WTC11 (cell line): ENCODE results near the gene AJAP1. TPM values are rescaled to one million over a fixed set of nuclear protein-coding genes. Genes with fewer than 3 reads are reported as not detected.

ENCODE experiments used
- ATAC-seq: fragments of 200-7000 bp; cut with Tn5 transposase; 2 replicates; pipeline ENCODE4 v1.10.0; 2021; ENCODE audit warnings: mild to moderate bottlenecking, moderate library complexity
- CTCF ChIA-PET: fragments of 300-600 bp; sonication (Branson Sonifier 250); formaldehyde crosslinking; loops from one replicate; lab custom pipeline; 2021; ENCODE audit warnings: antibody characterized with exemption; lab: Charles Lee
- POLR2A ChIA-PET: fragments of 350-600 bp; sonication (Branson Sonifier 250); formaldehyde crosslinking; loops from one replicate; lab custom pipeline; 2021; ENCODE audit warnings: antibody characterized with exemption; lab: Charles Lee
- DNase-seq: peaks from one replicate; pipeline ENCODE4 v3.0.0; 2021; ENCODE audit warnings: low spot score
- H3K27ac Mint-ChIP-seq: 2 replicates; pipeline ENCODE4 v1.8.0; 2021; ENCODE audit warnings: mixed read lengths
- H3K27me3 Mint-ChIP-seq: 2 replicates; pipeline ENCODE4 v1.8.0; 2021; ENCODE audit warnings: low read depth, mild to moderate bottlenecking, moderate library complexity, mixed read lengths
- H3K36me3 Mint-ChIP-seq: 2 replicates; pipeline ENCODE4 v1.8.0; 2021; ENCODE audit warnings: mixed read lengths
- H3K4me1 Mint-ChIP-seq: 2 replicates; pipeline ENCODE4 v1.8.0; 2022; ENCODE audit warnings: mixed read lengths
- H3K4me3 Mint-ChIP-seq: 2 replicates; pipeline ENCODE4 v1.8.0; 2021; ENCODE audit warnings: mild to moderate bottlenecking, moderate library complexity, mixed read lengths
- H3K9me3 Mint-ChIP-seq: 2 replicates; pipeline ENCODE4 v1.8.0; 2021; ENCODE audit warnings: mixed read lengths
- EMX1 ChIP-seq: fragments of 250-450 bp; sonication (Bioruptor Pico); IDR thresholded peaks from 2 replicates; pipeline ENCODE4 v1.8.0; 2021; ENCODE audit warnings: mild to moderate bottlenecking
- ETV6 ChIP-seq: sonication (generic); formaldehyde crosslinking; IDR thresholded peaks from 2 replicates; pipeline ENCODE4 v1.8.1; 2022; ENCODE audit warnings: mild to moderate bottlenecking, missing genetic modification reagents
- GABPB1 ChIP-seq: sonication (generic); formaldehyde crosslinking; IDR thresholded peaks from 2 replicates; pipeline ENCODE4 v1.8.1; 2023; ENCODE audit warnings: mild to moderate bottlenecking, missing genetic modification reagents
- NFE2L1 ChIP-seq: sonication (generic); formaldehyde crosslinking; IDR thresholded peaks from 2 replicates; pipeline ENCODE4 v1.8.1; 2023; ENCODE audit warnings: missing genetic modification reagents
- NFYB ChIP-seq: sonication (generic); formaldehyde crosslinking; conservative IDR thresholded peaks from 2 replicates; pipeline ENCODE4 v1.8.0; 2022; ENCODE audit warnings: low read depth, missing genetic modification reagents
- NR2C2 ChIP-seq: sonication (generic); formaldehyde crosslinking; IDR thresholded peaks from 2 replicates; pipeline ENCODE4 v1.8.0; 2022; ENCODE audit warnings: mild to moderate bottlenecking, missing genetic modification reagents
- OVOL2 ChIP-seq: fragments of 250-450 bp; sonication (Bioruptor Pico); IDR thresholded peaks from 2 replicates; pipeline ENCODE4 v1.9.0; 2021; ENCODE audit warnings: mild to moderate bottlenecking, borderline replicate concordance
- SP1 ChIP-seq: sonication (generic); formaldehyde crosslinking; conservative IDR thresholded peaks from 2 replicates; pipeline ENCODE4 v1.8.1; 2022; ENCODE audit warnings: missing genetic modification reagents
- ZNF396 ChIP-seq: fragments of 250-450 bp; sonication (Bioruptor Pico); IDR thresholded peaks from 2 replicates; pipeline ENCODE4 v1.8.0; 2021; ENCODE audit warnings: mild to moderate bottlenecking, moderate library complexity, borderline replicate concordance
- total RNA-seq: library from RNA; stranded (reverse); gene quantifications from 3 replicates; pipeline ENCODE4 v1.2.3, GENCODE V29; 2021
- TF ChIP-seq, protein P1 (sequence below): fragments of 250-450 bp; sonication (Bioruptor Pico); IDR thresholded peaks from 2 replicates; pipeline ENCODE4 v1.9.0; 2021; ENCODE audit warnings: mild to moderate bottlenecking, borderline replicate concordance
- TF ChIP-seq, protein P2 (sequence below): sonication (generic); formaldehyde crosslinking; IDR thresholded peaks from 2 replicates; pipeline ENCODE4 v1.8.1; 2022; ENCODE audit warnings: mild to moderate bottlenecking, moderate library complexity, missing genetic modification reagents
- TF ChIP-seq, protein P3 (sequence below): fragments of 250-450 bp; sonication (Bioruptor Pico); IDR thresholded peaks from 2 replicates; pipeline ENCODE4 v1.8.0; 2021; ENCODE audit warnings: mild to moderate bottlenecking
- TF ChIP-seq, protein P4 (sequence below): sonication (generic); formaldehyde crosslinking; IDR thresholded peaks from 2 replicates; pipeline ENCODE4 v1.8.1; 2023; ENCODE audit warnings: mild to moderate bottlenecking, moderate library complexity, missing genetic modification reagents
- TF ChIP-seq, protein P5 (sequence below): fragments of 200-600 bp; IDR thresholded peaks from 2 replicates; pipeline ENCODE4 v1.8.0; 2022; ENCODE audit warnings: antibody characterized with exemption
- TF ChIP-seq, protein P6 (sequence below): sonication (generic); formaldehyde crosslinking; IDR thresholded peaks from 2 replicates; pipeline ENCODE4 v1.8.1; 2022; ENCODE audit warnings: missing genetic modification reagents, borderline replicate concordance
- TF ChIP-seq, protein P7 (sequence below): sonication (generic); formaldehyde crosslinking; IDR thresholded peaks from 2 replicates; pipeline ENCODE4 v1.8.0; 2022; ENCODE audit warnings: mild to moderate bottlenecking, missing genetic modification reagents

AJAP1 gene
- total RNA-seq, 1 experiment from 2014 or later, result 2.1 TPM

DNA sequence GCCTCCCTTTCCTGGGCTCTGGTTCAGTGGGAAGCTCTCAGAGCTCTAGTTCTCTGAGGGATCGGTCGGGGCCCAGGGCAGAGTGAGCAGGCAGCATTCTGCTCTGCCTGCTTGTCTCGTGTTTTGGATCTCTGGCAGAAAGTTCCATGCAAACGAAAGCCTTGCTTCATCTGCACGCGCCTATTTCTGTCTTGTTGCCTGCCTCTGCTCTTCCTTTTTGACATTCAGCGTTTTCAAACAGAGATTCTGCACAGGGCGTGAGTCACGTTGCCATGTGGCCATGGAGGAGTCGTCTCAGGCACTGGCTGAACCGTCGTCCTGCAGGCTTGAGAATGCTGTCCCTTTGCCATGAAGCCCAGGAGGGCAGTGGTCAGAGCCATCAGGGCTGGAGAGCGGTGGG, 20.3 kb downstream of the AJAP1 start (continued):
- TF ChIP-seq, protein P1, sequence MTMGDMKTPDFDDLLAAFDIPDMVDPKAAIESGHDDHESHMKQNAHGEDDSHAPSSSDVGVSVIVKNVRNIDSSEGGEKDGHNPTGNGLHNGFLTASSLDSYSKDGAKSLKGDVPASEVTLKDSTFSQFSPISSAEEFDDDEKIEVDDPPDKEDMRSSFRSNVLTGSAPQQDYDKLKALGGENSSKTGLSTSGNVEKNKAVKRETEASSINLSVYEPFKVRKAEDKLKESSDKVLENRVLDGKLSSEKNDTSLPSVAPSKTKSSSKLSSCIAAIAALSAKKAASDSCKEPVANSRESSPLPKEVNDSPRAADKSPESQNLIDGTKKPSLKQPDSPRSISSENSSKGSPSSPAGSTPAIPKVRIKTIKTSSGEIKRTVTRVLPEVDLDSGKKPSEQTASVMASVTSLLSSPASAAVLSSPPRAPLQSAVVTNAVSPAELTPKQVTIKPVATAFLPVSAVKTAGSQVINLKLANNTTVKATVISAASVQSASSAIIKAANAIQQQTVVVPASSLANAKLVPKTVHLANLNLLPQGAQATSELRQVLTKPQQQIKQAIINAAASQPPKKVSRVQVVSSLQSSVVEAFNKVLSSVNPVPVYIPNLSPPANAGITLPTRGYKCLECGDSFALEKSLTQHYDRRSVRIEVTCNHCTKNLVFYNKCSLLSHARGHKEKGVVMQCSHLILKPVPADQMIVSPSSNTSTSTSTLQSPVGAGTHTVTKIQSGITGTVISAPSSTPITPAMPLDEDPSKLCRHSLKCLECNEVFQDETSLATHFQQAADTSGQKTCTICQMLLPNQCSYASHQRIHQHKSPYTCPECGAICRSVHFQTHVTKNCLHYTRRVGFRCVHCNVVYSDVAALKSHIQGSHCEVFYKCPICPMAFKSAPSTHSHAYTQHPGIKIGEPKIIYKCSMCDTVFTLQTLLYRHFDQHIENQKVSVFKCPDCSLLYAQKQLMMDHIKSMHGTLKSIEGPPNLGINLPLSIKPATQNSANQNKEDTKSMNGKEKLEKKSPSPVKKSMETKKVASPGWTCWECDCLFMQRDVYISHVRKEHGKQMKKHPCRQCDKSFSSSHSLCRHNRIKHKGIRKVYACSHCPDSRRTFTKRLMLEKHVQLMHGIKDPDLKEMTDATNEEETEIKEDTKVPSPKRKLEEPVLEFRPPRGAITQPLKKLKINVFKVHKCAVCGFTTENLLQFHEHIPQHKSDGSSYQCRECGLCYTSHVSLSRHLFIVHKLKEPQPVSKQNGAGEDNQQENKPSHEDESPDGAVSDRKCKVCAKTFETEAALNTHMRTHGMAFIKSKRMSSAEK (CRISPR knock-in tag), result no peak
- TF ChIP-seq ETV6 (CRISPR knock-in tag), result no peak

DNA sequence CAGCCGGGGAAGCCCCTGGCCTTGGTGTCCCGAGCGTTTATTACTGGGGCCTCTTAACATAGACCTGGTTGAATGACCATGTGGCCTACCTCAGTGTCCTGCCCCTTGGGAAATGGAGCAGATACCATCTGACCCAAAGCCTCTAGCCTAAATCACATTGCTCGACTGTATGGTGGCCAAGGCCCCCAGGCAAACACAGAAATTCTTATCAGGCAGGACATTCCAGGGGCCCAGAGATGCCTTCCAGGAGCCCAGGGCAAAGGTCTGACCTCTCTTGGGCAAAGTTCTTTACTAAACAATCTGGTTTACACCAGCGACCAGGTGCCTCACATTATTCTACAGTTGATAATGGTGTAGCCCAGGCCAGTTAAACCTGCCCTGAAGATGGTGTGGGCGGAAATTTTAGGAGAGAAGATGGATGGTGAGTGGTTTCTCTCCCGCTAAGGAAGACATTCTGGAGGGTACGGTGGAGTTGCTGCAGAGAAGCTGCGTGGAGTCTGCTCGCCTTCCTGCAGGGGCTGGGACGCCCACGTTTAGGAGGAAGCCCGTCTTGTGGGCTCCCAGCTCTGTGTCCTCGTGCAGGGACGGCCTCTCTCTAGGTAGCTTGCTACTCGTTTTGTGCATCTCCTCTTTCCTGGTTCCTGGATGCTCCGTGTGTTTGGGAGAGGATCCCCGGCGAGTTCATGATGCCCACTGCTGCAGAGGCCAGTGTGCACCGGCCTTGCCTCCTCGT, 21.2 kb downstream of the AJAP1 start:
- Mint-ChIP-seq H3K27ac (no peak overlapping the region), H3K27me3 (peaks cover 12% of the 10 kb centered on the region), H3K4me3 (no peak overlapping the region), H3K4me1 (no peaks in the 10 kb centered on the region), H3K36me3 (peaks cover 78% of the 10 kb centered on the region)
- CTCF ChIA-PET, result no interaction called here
- DNase-seq (no peak), ATAC-seq (no peak)
- TF ChIP-seq, protein P2, sequence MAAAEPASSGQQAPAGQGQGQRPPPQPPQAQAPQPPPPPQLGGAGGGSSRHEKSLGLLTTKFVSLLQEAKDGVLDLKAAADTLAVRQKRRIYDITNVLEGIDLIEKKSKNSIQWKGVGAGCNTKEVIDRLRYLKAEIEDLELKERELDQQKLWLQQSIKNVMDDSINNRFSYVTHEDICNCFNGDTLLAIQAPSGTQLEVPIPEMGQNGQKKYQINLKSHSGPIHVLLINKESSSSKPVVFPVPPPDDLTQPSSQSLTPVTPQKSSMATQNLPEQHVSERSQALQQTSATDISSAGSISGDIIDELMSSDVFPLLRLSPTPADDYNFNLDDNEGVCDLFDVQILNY (CRISPR knock-in tag), result no peak
- TF ChIP-seq OVOL2 (CRISPR knock-in tag), result no peak
- no peak for TF ChIP-seq NFE2L1
- TF ChIP-seq EMX1 (CRISPR knock-in tag), result no peak
- no peak for TF ChIP-seq GABPB1 (CRISPR knock-in tag)
- TF ChIP-seq, protein P3, sequence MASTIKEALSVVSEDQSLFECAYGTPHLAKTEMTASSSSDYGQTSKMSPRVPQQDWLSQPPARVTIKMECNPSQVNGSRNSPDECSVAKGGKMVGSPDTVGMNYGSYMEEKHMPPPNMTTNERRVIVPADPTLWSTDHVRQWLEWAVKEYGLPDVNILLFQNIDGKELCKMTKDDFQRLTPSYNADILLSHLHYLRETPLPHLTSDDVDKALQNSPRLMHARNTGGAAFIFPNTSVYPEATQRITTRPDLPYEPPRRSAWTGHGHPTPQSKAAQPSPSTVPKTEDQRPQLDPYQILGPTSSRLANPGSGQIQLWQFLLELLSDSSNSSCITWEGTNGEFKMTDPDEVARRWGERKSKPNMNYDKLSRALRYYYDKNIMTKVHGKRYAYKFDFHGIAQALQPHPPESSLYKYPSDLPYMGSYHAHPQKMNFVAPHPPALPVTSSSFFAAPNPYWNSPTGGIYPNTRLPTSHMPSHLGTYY (CRISPR knock-in tag), result no peak
- TF ChIP-seq, protein P4, sequence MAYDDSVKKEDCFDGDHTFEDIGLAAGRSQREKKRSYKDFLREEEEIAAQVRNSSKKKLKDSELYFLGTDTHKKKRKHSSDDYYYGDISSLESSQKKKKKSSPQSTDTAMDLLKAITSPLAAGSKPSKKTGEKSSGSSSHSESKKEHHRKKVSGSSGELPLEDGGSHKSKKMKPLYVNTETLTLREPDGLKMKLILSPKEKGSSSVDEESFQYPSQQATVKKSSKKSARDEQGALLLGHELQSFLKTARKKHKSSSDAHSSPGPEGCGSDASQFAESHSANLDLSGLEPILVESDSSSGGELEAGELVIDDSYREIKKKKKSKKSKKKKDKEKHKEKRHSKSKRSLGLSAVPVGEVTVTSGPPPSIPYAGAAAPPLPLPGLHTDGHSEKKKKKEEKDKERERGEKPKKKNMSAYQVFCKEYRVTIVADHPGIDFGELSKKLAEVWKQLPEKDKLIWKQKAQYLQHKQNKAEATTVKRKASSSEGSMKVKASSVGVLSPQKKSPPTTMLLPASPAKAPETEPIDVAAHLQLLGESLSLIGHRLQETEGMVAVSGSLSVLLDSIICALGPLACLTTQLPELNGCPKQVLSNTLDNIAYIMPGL (CRISPR knock-in tag), result no peak
- TF ChIP-seq, protein P5, sequence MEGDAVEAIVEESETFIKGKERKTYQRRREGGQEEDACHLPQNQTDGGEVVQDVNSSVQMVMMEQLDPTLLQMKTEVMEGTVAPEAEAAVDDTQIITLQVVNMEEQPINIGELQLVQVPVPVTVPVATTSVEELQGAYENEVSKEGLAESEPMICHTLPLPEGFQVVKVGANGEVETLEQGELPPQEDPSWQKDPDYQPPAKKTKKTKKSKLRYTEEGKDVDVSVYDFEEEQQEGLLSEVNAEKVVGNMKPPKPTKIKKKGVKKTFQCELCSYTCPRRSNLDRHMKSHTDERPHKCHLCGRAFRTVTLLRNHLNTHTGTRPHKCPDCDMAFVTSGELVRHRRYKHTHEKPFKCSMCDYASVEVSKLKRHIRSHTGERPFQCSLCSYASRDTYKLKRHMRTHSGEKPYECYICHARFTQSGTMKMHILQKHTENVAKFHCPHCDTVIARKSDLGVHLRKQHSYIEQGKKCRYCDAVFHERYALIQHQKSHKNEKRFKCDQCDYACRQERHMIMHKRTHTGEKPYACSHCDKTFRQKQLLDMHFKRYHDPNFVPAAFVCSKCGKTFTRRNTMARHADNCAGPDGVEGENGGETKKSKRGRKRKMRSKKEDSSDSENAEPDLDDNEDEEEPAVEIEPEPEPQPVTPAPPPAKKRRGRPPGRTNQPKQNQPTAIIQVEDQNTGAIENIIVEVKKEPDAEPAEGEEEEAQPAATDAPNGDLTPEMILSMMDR, result no peak
- TF ChIP-seq SP1 (CRISPR knock-in tag), result no peak
- no peak for TF ChIP-seq ZNF396
- no peak for TF ChIP-seq NR2C2 (CRISPR knock-in tag)
- TF ChIP-seq, protein P6, sequence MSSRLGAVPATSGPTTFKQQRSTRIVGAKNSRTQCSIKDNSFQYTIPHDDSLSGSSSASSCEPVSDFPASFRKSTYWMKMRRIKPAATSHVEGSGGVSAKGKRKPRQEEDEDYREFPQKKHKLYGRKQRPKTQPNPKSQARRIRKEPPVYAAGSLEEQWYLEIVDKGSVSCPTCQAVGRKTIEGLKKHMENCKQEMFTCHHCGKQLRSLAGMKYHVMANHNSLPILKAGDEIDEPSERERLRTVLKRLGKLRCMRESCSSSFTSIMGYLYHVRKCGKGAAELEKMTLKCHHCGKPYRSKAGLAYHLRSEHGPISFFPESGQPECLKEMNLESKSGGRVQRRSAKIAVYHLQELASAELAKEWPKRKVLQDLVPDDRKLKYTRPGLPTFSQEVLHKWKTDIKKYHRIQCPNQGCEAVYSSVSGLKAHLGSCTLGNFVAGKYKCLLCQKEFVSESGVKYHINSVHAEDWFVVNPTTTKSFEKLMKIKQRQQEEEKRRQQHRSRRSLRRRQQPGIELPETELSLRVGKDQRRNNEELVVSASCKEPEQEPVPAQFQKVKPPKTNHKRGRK, result no peak
- TF ChIP-seq, protein P7, sequence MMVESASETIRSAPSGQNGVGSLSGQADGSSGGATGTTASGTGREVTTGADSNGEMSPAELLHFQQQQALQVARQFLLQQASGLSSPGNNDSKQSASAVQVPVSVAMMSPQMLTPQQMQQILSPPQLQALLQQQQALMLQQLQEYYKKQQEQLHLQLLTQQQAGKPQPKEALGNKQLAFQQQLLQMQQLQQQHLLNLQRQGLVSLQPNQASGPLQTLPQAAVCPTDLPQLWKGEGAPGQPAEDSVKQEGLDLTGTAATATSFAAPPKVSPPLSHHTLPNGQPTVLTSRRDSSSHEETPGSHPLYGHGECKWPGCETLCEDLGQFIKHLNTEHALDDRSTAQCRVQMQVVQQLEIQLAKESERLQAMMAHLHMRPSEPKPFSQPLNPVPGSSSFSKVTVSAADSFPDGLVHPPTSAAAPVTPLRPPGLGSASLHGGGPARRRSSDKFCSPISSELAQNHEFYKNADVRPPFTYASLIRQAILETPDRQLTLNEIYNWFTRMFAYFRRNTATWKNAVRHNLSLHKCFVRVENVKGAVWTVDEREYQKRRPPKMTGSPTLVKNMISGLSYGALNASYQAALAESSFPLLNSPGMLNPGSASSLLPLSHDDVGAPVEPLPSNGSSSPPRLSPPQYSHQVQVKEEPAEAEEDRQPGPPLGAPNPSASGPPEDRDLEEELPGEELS (CRISPR knock-in tag), result no peak
- TF ChIP-seq NFYB (CRISPR knock-in tag), result no peak
- TF ChIP-seq, all 79 proteins: peak for 0
- peaks cover 76% of the 10 kb centered on the region for H3K9me3 Mint-ChIP-seq
- POLR2A ChIA-PET, result interaction anchor here (0.5 kb wide), 1 partner anchor 25 kb away, joined by 4 read pairs; no protein-coding TSS in a partner anchor
